Measurements from ENCODE around the gene EARS2. TPM values are rescaled to one million over a fixed set of nuclear protein-coding genes. Genes with fewer than 3 reads are reported as not detected.
"Not testable (repeated sequence)": the region's sequence is repeated elsewhere in the genome, so short reads cannot be mapped to it uniquely, and the experiment has no call there.

Gene EARS2
- total RNA-seq, 1 donor from 2014 or later, result 19.7 TPM

- H3K4me1 Mint-ChIP-seq, result no peaks in the 10 kb centered on the region
- peaks cover 6% of the 10 kb centered on the region for H3K36me3 Mint-ChIP-seq
- no peak for DNase-seq (ENCODE audit: low spot score)
Measured at GRCh38 chr16:23544436-23544835, 12.7 kb downstream of the EARS2 start.

GRCh38 chr16:23540817-23541178, 16.4 kb downstream of the EARS2 start:
- not testable (repeated sequence) for H3K27ac ChIP-seq

More at GRCh38 chr16:23544436-23544835, 12.7 kb downstream of the EARS2 start:
- Histone ChIP-seq H3K4me3 (no peak overlapping the region), H3K79me2 (ENCODE audit: low read depth) (no peaks in the 10 kb centered on the region), H3K9ac (no peak overlapping the region), H3F3A (ENCODE audit: low read depth) (no peaks in the 10 kb centered on the region), H4K20me1 (ENCODE audit: low read depth) (no peaks in the 10 kb centered on the region), H3K9me3 (ENCODE audit: low read depth) (no peaks in the 10 kb centered on the region), H3K27ac (no peak overlapping the region), H3K36me3 (no peaks in the 10 kb centered on the region), H2AFZ (replicated peaks) (no peak overlapping the region), H3K27me3 (no peaks in the 10 kb centered on the region), H3K4me1 (no peaks in the 10 kb centered on the region), H3K4me2 (no peak overlapping the region)
- no peak overlapping the region for H3K27ac Mint-ChIP-seq
- TF ChIP-seq EZH2 (IDR thresholded peaks at IDR 0.05) (no peak), EZH2phosphoT487 (IDR thresholded peaks at IDR 0.05) (no peak), CTCF (IDR thresholded peaks at IDR 0.05) (no peak)
- no peaks in the 10 kb centered on the region for H3K27me3 Mint-ChIP-seq (ENCODE audit: insufficient read depth, low read depth)
- H3K9me3 Mint-ChIP-seq, result no peaks in the 10 kb centered on the region
- H3K4me3 Mint-ChIP-seq, result no peak overlapping the region

GRCh38 chr16:23539984-23540816, 16.9 kb downstream of the EARS2 start:
- no peak overlapping the region for H2AFZ ChIP-seq (replicated peaks)
- no peaks in the 10 kb centered on the region for H3K9me3 ChIP-seq (ENCODE audit: low read depth)
- H3K4me3 ChIP-seq, result no peak overlapping the region
- H3K79me2 ChIP-seq (ENCODE audit: low read depth), result no peaks in the 10 kb centered on the region
- H3K4me3 Mint-ChIP-seq, result no peak overlapping the region
- no peaks in the 10 kb centered on the region for H3F3A ChIP-seq (ENCODE audit: low read depth)
- H3K36me3 Mint-ChIP-seq, result peaks cover 2% of the 10 kb centered on the region
- no peaks in the 10 kb centered on the region for H3K9me3 Mint-ChIP-seq
- no peaks in the 10 kb centered on the region for H3K27me3 ChIP-seq
- H3K36me3 ChIP-seq, result no peaks in the 10 kb centered on the region
- no peak overlapping the region for H3K4me2 ChIP-seq
- no peak overlapping the region for H3K27ac ChIP-seq
- no peaks in the 10 kb centered on the region for H3K4me1 ChIP-seq
- peaks cover 3% of the 10 kb centered on the region for H4K20me1 ChIP-seq (ENCODE audit: low read depth)
- no peak overlapping the region for H3K9ac ChIP-seq
- TF ChIP-seq CTCF (IDR thresholded peaks at IDR 0.05) (no peak), EZH2phosphoT487 (IDR thresholded peaks at IDR 0.05) (no peak), EZH2 (IDR thresholded peaks at IDR 0.05) (no peak)
- DNase-seq (ENCODE audit: low spot score), result no peak
- H3K27me3 Mint-ChIP-seq (ENCODE audit: insufficient read depth, low read depth), result no peaks in the 10 kb centered on the region
- H3K4me1 Mint-ChIP-seq, result no peaks in the 10 kb centered on the region
- no peak overlapping the region for H3K27ac Mint-ChIP-seq

More at GRCh38 chr16:23540817-23541178, 16.4 kb downstream of the EARS2 start:
- not testable (repeated sequence) for H3K27ac Mint-ChIP-seq; H3K9me3 ChIP-seq (ENCODE audit: low read depth); H3K27me3 Mint-ChIP-seq (ENCODE audit: insufficient read depth, low read depth); H3K79me2 ChIP-seq (ENCODE audit: low read depth); H3F3A ChIP-seq (ENCODE audit: low read depth); H3K27me3 ChIP-seq; H3K4me3 Mint-ChIP-seq; H3K4me2 ChIP-seq; H3K36me3 ChIP-seq; H3K9ac ChIP-seq; H3K9me3 Mint-ChIP-seq; H3K4me1 Mint-ChIP-seq; H2AFZ ChIP-seq (replicated peaks); H4K20me1 ChIP-seq (ENCODE audit: low read depth); DNase-seq (ENCODE audit: low spot score); H3K4me3 ChIP-seq; H3K4me1 ChIP-seq; H3K36me3 Mint-ChIP-seq

- Histone ChIP-seq H3K4me2 (no peak overlapping the region), H3K36me3 (no peaks in the 10 kb centered on the region), H4K20me1 (ENCODE audit: low read depth) (peaks cover 5% of the 10 kb centered on the region), H3K9me3 (ENCODE audit: low read depth) (no peaks in the 10 kb centered on the region), H3K4me3 (no peak overlapping the region), H3K4me1 (no peaks in the 10 kb centered on the region), H3K9ac (no peak overlapping the region), H3K27ac (no peak overlapping the region), H3F3A (ENCODE audit: low read depth) (no peaks in the 10 kb centered on the region), H2AFZ (replicated peaks) (no peak overlapping the region), H3K27me3 (no peaks in the 10 kb centered on the region), H3K79me2 (ENCODE audit: low read depth) (no peaks in the 10 kb centered on the region)
- TF ChIP-seq CTCF (IDR thresholded peaks at IDR 0.05) (no peak), EZH2 (IDR thresholded peaks at IDR 0.05) (no peak), EZH2phosphoT487 (IDR thresholded peaks at IDR 0.05) (no peak)
- H3K36me3 Mint-ChIP-seq, result peaks cover 6% of the 10 kb centered on the region
- DNase-seq (ENCODE audit: low spot score), result no peak
- no peaks in the 10 kb centered on the region for H3K27me3 Mint-ChIP-seq (ENCODE audit: insufficient read depth, low read depth)
- H3K27ac Mint-ChIP-seq, result no peak overlapping the region
- no peak overlapping the region for H3K4me3 Mint-ChIP-seq
- H3K4me1 Mint-ChIP-seq, result no peaks in the 10 kb centered on the region
- H3K9me3 Mint-ChIP-seq, result no peaks in the 10 kb centered on the region
Measured at GRCh38 chr16:23538919-23539278, 18.3 kb downstream of the EARS2 start.
